ENCODE data around the gene CCDC148.

GRCh38 chr2:158385646-158386045 is 70.9 kb downstream of the CCDC148 start:
- TF ChIP-seq CTCF (IDR thresholded peaks at IDR 0.05; ENCODE audit: extremely low read depth in 1 of 2, insufficient read depth in 1 of 2, low read depth in 1 of 2, low read length in 2 of 2) (no peak), POLR2A (IDR thresholded peaks at IDR 0.05; ENCODE audit: low read depth, low read length) (no peak), POLR2AphosphoS5 (IDR thresholded peaks at IDR 0.05; ENCODE audit: insufficient read depth, low read depth, low read length) (no peak), MYC (IDR thresholded peaks at IDR 0.05; ENCODE audit: low read depth, low read length) (no peak), EZH2 (IDR thresholded peaks at IDR 0.05; ENCODE audit: borderline replicate concordance, low read depth, low read length, severe bottlenecking) (no peak), FOS (IDR thresholded peaks at IDR 0.05; ENCODE audit: borderline replicate concordance, insufficient read depth, low read length) (no peak), MAX (IDR thresholded peaks at IDR 0.05; ENCODE audit: insufficient read depth, insufficient read length) (no peak), GATA2 (IDR thresholded peaks at IDR 0.05; ENCODE audit: insufficient read depth, insufficient read length, low read depth, low read length) (no peak), JUN (IDR thresholded peaks at IDR 0.05; ENCODE audit: borderline replicate concordance, insufficient read depth, insufficient read length, low read depth) (no peak)

Measured in endothelial cell of umbilical vein (primary cell).